Subcutaneous adipose tissue (tissue), 4 donors: Measurements from ENCODE around the gene GRK4. TPM values are rescaled to one million over a fixed set of nuclear protein-coding genes. Genes with fewer than 3 reads are reported as not detected.

Source experiments
- CTCF ChIP-seq: fragments of 450-650 bp; IDR thresholded peaks from one replicate; pipeline ENCODE4 v1.5.1; 2016; ENCODE audit warnings: low read depth, mild to moderate bottlenecking, control low read depth, antibody characterized with exemption, moderate library complexity
- total RNA-seq, 4 donors: library from RNA; depleted of rRNA; stranded (reverse); fragments of >200 nt; gene quantifications; one replicate each; pipeline ENCODE4 v1.1.0, GENCODE V29; 2016

GRK4 gene
- total RNA-seq, 4 donors from 2014 or later, result 3.1 to 7.9 (median 3.7) TPM

GRCh38 chr4:3025881-3026280 lies 62.5 kb downstream of the GRK4 start:
- TF ChIP-seq CTCF, result no peak

- no peak for TF ChIP-seq CTCF
Observed at GRCh38 chr4:3026540-3026939, 63.2 kb downstream of the GRK4 start.

GRCh38 chr4:3029464-3029863 lies 66.1 kb downstream of the GRK4 start:
- no peak for TF ChIP-seq CTCF

- TF ChIP-seq CTCF, result no peak
Observed at GRCh38 chr4:3030566-3031356, 67.4 kb downstream of the GRK4 start.

- no peak for TF ChIP-seq CTCF
Observed at GRCh38 chr4:3031357-3032082, 68.1 kb downstream of the GRK4 start.

GRCh38 chr4:3034231-3034630 lies 70.9 kb downstream of the GRK4 start:
- no peak for TF ChIP-seq CTCF

GRCh38 chr4:3035249-3035648 lies 71.9 kb downstream of the GRK4 start:
- TF ChIP-seq CTCF, result no peak
